Trophoblast cell (in vitro differentiated cells and primary cell): ENCODE results near the gene PHF13.

Experiments
- DNase-seq, 2 donors: peaks; one replicate each; pipeline ENCODE4 v3.0.0-alpha.2; 2016
- H2AFZ ChIP-seq: 2 replicates; pipeline ENCODE4 v1.6.1; 2013; ENCODE audit warnings: low read length, moderate library complexity, mild to moderate bottlenecking; ENCODE audit not compliant: insufficient read depth, poor library complexity
- H2AK5ac ChIP-seq: 2 replicates; pipeline ENCODE4 v1.6.1; 2013; ENCODE audit warnings: mild to moderate bottlenecking, low read length
- H2BK120ac ChIP-seq: 2 replicates; pipeline ENCODE4 v1.6.1; 2013; ENCODE audit warnings: low read length, mild to moderate bottlenecking, moderate library complexity; ENCODE audit not compliant: insufficient read depth, poor library complexity
- H2BK12ac ChIP-seq: 2 replicates; pipeline ENCODE4 v1.6.1; 2013; ENCODE audit warnings: mild to moderate bottlenecking, low read length, moderate library complexity
- H2BK5ac ChIP-seq: 2 replicates; pipeline ENCODE4 v1.6.1; 2013; ENCODE audit warnings: low read length, low read depth, moderate library complexity, mild to moderate bottlenecking; ENCODE audit not compliant: poor library complexity
- H3K14ac ChIP-seq: 2 replicates; pipeline ENCODE4 v1.6.1; 2013; ENCODE audit warnings: mild to moderate bottlenecking, low read length
- H3K18ac ChIP-seq: 2 replicates; pipeline ENCODE4 v1.6.1; 2013; ENCODE audit warnings: mild to moderate bottlenecking, low read length
- H3K23ac ChIP-seq: 2 replicates; pipeline ENCODE4 v1.6.1; 2013; ENCODE audit warnings: low read length
- H3K27ac ChIP-seq: 2 replicates; pipeline ENCODE4 v1.5.1; 2013; ENCODE audit warnings: low read depth, mild to moderate bottlenecking, inconsistent platforms, low read length, moderate library complexity
- H3K27me3 ChIP-seq: 2 replicates; pipeline ENCODE4 v1.6.1; 2013; ENCODE audit warnings: inconsistent platforms, mild to moderate bottlenecking, low read length, moderate library complexity; ENCODE audit not compliant: insufficient read depth
- H3K36me3 ChIP-seq, 2 experiments: 1 replicate in 1 of 2; 2 replicates in 1 of 2; pipeline ENCODE4 v1.6.1; 2013; ENCODE audit warnings: low read length in 2 of 2, mild to moderate bottlenecking in 2 of 2, moderate library complexity in 1 of 2; ENCODE audit not compliant: insufficient read depth in 2 of 2, control insufficient read depth in 1 of 2
- H3K4ac ChIP-seq: 2 replicates; pipeline ENCODE4 v1.6.1; 2013; ENCODE audit warnings: low read depth, mild to moderate bottlenecking, low read length, moderate library complexity
- H3K4me1 ChIP-seq, 2 experiments: 1 replicate in 1 of 2; 2 replicates in 1 of 2; pipeline ENCODE4 v1.6.1; 2013; ENCODE audit warnings: low read length in 2 of 2, mild to moderate bottlenecking in 2 of 2, moderate library complexity in 1 of 2; ENCODE audit not compliant: insufficient read depth in 2 of 2, control insufficient read depth in 1 of 2
- H3K4me2 ChIP-seq: 2 replicates; pipeline ENCODE4 v1.6.1; 2013; ENCODE audit warnings: inconsistent platforms, mild to moderate bottlenecking, low read length, moderate library complexity
- H3K4me3 ChIP-seq: 2 replicates; pipeline ENCODE4 v1.5.1; 2013; ENCODE audit warnings: mild to moderate bottlenecking, low read depth, low read length, inconsistent platforms
- H3K79me1 ChIP-seq: one replicate; pipeline ENCODE4 v1.6.1; 2013; ENCODE audit warnings: low read length
- H3K79me2 ChIP-seq: 2 replicates; pipeline ENCODE4 v1.6.1; 2013; ENCODE audit warnings: low read length, mild to moderate bottlenecking; ENCODE audit not compliant: control insufficient read depth, insufficient read depth, poor library complexity
- H3K9ac ChIP-seq: 2 replicates; pipeline ENCODE4 v1.6.1; 2013; ENCODE audit warnings: mild to moderate bottlenecking, low read length
- H3K9me3 ChIP-seq: 2 replicates; pipeline ENCODE4 v1.6.1; 2013; ENCODE audit warnings: low read depth, mild to moderate bottlenecking, control low read depth, inconsistent platforms, low read length; ENCODE audit not compliant: insufficient read depth
- H4K12ac ChIP-seq: 2 replicates; pipeline ENCODE4 v1.6.1; 2013; ENCODE audit warnings: low read depth, mild to moderate bottlenecking, low read length, moderate library complexity
- H4K8ac ChIP-seq: 2 replicates; pipeline ENCODE4 v1.6.1; 2013; ENCODE audit warnings: low read depth, mild to moderate bottlenecking, low read length, moderate library complexity
- H4K91ac ChIP-seq: one replicate; pipeline ENCODE4 v1.6.1; 2013; ENCODE audit warnings: low read depth, mild to moderate bottlenecking, low read length, moderate library complexity
- whole genome bisulfite sequencing: extraction: QIAGEN DNeasy Blood & Tissue Kit; methylation state at CpG from one replicate; pipeline ENCODE4 v1.1.7; 2013; ENCODE audit warnings: missing lambda C conversion rate; ENCODE audit not compliant: insufficient read length, insufficient coverage; ENCODE audit errors: extremely low coverage; 5-methylcytosine and 5-hydroxymethylcytosine counted together

PHF13 gene

GRCh38 chr1:6572653-6573383 lies 40.7 kb upstream of the PHF13 start:
- no peak overlapping the region for H4K12ac ChIP-seq
- H3K27ac ChIP-seq: no peak overlapping the region
- H3K36me3 ChIP-seq: no peaks in the 10 kb centered on the region
- WGBS: no CpG with 5 or more reads among the region's 12 CpGs
- H3K14ac ChIP-seq: no peak overlapping the region
- no peak overlapping the region for H3K4me3 ChIP-seq
- no peak for DNase-seq
- no peak overlapping the region for H4K8ac ChIP-seq
- H3K9me3 ChIP-seq: peaks cover 7% of the 10 kb centered on the region
- H3K79me2 ChIP-seq: no peaks in the 10 kb centered on the region
- H3K4me1 ChIP-seq: no peaks in the 10 kb centered on the region
- no peak overlapping the region for H2BK12ac ChIP-seq
- no peak overlapping the region for H4K91ac ChIP-seq
- no peak overlapping the region for H2BK120ac ChIP-seq
- no peak overlapping the region for H3K4me2 ChIP-seq
- no peak overlapping the region for H3K9ac ChIP-seq
- no peak overlapping the region for H2AFZ ChIP-seq
- no peak overlapping the region for H3K4ac ChIP-seq
- no peaks in the 10 kb centered on the region for H3K27me3 ChIP-seq
- H2BK5ac ChIP-seq: no peak overlapping the region
- no peak overlapping the region for H3K23ac ChIP-seq
- no peak overlapping the region for H3K18ac ChIP-seq
- H3K79me1 ChIP-seq: no peaks in the 10 kb centered on the region
- H2AK5ac ChIP-seq: no peak overlapping the region

GRCh38 chr1:6574025-6574620 lies 39.4 kb upstream of the PHF13 start:
- H2BK12ac ChIP-seq: no peak overlapping the region
- no peak overlapping the region for H3K4me2 ChIP-seq
- H3K27ac ChIP-seq: no peak overlapping the region
- no peak overlapping the region for H3K23ac ChIP-seq
- no peak overlapping the region for H3K14ac ChIP-seq
- H2BK120ac ChIP-seq: no peak overlapping the region
- no peak overlapping the region for H4K91ac ChIP-seq
- H3K79me1 ChIP-seq: no peaks in the 10 kb centered on the region
- H2AFZ ChIP-seq: no peak overlapping the region
- H3K4me3 ChIP-seq: no peak overlapping the region
- WGBS: no CpG with 5 or more reads among the region's 8 CpGs
- H3K4ac ChIP-seq: no peak overlapping the region
- H4K8ac ChIP-seq: no peak overlapping the region
- no peaks in the 10 kb centered on the region for H3K27me3 ChIP-seq
- no peaks in the 10 kb centered on the region for H3K79me2 ChIP-seq
- peaks cover 0 to under 1% of the 10 kb centered on the region in 2 experiments for H3K4me1 ChIP-seq
- H3K36me3 ChIP-seq: no peaks in the 10 kb centered on the region
- no peak overlapping the region for H3K18ac ChIP-seq
- peaks cover 7% of the 10 kb centered on the region for H3K9me3 ChIP-seq
- no peak overlapping the region for H4K12ac ChIP-seq
- H2BK5ac ChIP-seq: no peak overlapping the region
- no peak for DNase-seq
- no peak overlapping the region for H3K9ac ChIP-seq
- H2AK5ac ChIP-seq: no peak overlapping the region

GRCh38 chr1:6574818-6575217 lies 38.7 kb upstream of the PHF13 start:
- Histone ChIP-seq H3K4ac (no peak overlapping the region), H3K79me1 (peaks cover 3% of the 10 kb centered on the region), H4K91ac (no peak overlapping the region), H3K79me2 (no peaks in the 10 kb centered on the region), H3K27me3 (no peaks in the 10 kb centered on the region), H2AK5ac (no peak overlapping the region), H2BK5ac (no peak overlapping the region), H3K36me3 (no peaks in the 10 kb centered on the region), H3K4me2 (no peak overlapping the region), H2AFZ (no peak overlapping the region), H3K14ac (no peak overlapping the region), H3K9ac (no peak overlapping the region), H3K18ac (no peak overlapping the region), H4K12ac (no peak overlapping the region), H4K8ac (no peak overlapping the region), H2BK120ac (no peak overlapping the region), H2BK12ac (no peak overlapping the region), H3K27ac (no peak overlapping the region), H3K9me3 (peaks cover 9% of the 10 kb centered on the region), H3K4me1 (peaks cover 5% of the 10 kb centered on the region in 2 experiments), H3K4me3 (no peak overlapping the region), H3K23ac (no peak overlapping the region)
- DNase-seq: no peak
- no CpG with 5 or more reads among the region's 14 CpGs for WGBS

- Histone ChIP-seq H3K4me1 (peaks cover 11 to 12% of the 10 kb centered on the region in 2 experiments), H3K4me3 (no peak overlapping the region), H3K79me2 (peaks cover 3% of the 10 kb centered on the region), H3K79me1 (peaks cover 6% of the 10 kb centered on the region), H2BK12ac (no peak overlapping the region), H3K14ac (no peak overlapping the region), H2BK120ac (no peak overlapping the region), H3K36me3 (peaks cover 0 to 8% of the 10 kb centered on the region in 2 experiments), H4K8ac (no peak overlapping the region), H3K27me3 (no peaks in the 10 kb centered on the region), H3K18ac (no peak overlapping the region), H3K9me3 (peaks cover 3% of the 10 kb centered on the region), H3K9ac (no peak overlapping the region), H4K91ac (no peak overlapping the region), H3K23ac (no peak overlapping the region), H2AFZ (no peak overlapping the region), H2BK5ac (no peak overlapping the region), H3K4me2 (no peak overlapping the region), H4K12ac (no peak overlapping the region), H3K27ac (no peak overlapping the region), H2AK5ac (no peak overlapping the region), H3K4ac (no peak overlapping the region)
- peak; percentile 18 to 58 for DNase-seq
- no CpG with 5 or more reads among the region's 6 CpGs for WGBS
Observed at GRCh38 chr1:6577831-6578525, 35.6 kb upstream of the PHF13 start.
